Thyroid gland (tissue), 4 donors: ENCODE results near the gene FAM53B. TPM values are rescaled to one million over a fixed set of nuclear protein-coding genes. Genes with fewer than 3 reads are reported as not detected.
A peak's percentile ranks its signal among the peaks of the same experiment; 100 is the strongest.

Source experiments
- DNase-seq, 2 donors: peaks; one replicate each; pipeline ENCODE4 v3.0.0-alpha.2; 2019
- H3K27ac ChIP-seq, 3 donors: fragments of 200-600 bp; sonication (generic); 1 replicate in 2 of 3; 2 replicates in 1 of 3; pipeline ENCODE4 v1.5.1; 2016 to 2019; ENCODE audit warnings: mild to moderate bottlenecking in 1 of 3, moderate library complexity in 1 of 3
- H3K27me3 ChIP-seq: fragments of 200-600 bp; sonication (generic); one replicate; pipeline ENCODE4 v1.5.1; 2019
- H3K36me3 ChIP-seq, 2 donors: fragments of 200-600 bp; sonication (generic); one replicate each; pipeline ENCODE4 v1.5.1; 2016 to 2019
- H3K4me1 ChIP-seq, 2 donors: fragments of 200-600 bp; sonication (generic); one replicate each; pipeline ENCODE4 v1.5.1; 2017 to 2019
- H3K4me3 ChIP-seq, 3 donors: fragments of 200-600 bp; sonication (generic); replicated peaks in 1 of 3; 1 replicate in 2 of 3; 2 replicates in 1 of 3; pipeline ENCODE4 v1.5.1; 2016; ENCODE audit warnings: mild to moderate bottlenecking in 1 of 3
- H3K9me3 ChIP-seq: fragments of 200-600 bp; sonication (generic); one replicate; pipeline ENCODE4 v1.5.1; 2017
- CTCF ChIP-seq, 6 experiments: fragments of 200-600 bp in 3 of 6; fragments of 450-650 bp in 3 of 6; sonication (generic) in 3 of 6; IDR thresholded peaks; one replicate each; pipeline ENCODE4 v1.5.1; 2016 to 2019; ENCODE audit warnings: antibody characterized with exemption in 6 of 6, mild to moderate bottlenecking in 2 of 6, inconsistent platforms in 1 of 6, moderate library complexity in 1 of 6
- POLR2A ChIP-seq, 2 donors: fragments of 450-650 bp; IDR thresholded peaks; one replicate each; pipeline ENCODE4 v1.6.1; 2017; ENCODE audit warnings: antibody characterized with exemption in 2 of 2, mild to moderate bottlenecking in 2 of 2, moderate library complexity in 1 of 2
- WGBS, 2 donors: methylation state at CpG; one replicate each; pipeline ENCODE4 v1.1.5; 2017; 5-methylcytosine and 5-hydroxymethylcytosine counted together
- intact Hi-C: fragments of 100-400 bp; cut with DNase I; formaldehyde crosslinking; loops from one replicate; pipeline ENCODE4 v1.15.1; 2023
- total RNA-seq, 4 donors: library from RNA; depleted of rRNA; stranded (reverse); fragments of >200 nt; gene quantifications; one replicate each; pipeline ENCODE4 v1.2.3, GENCODE V29; 2016

FAM53B gene
- total RNA-seq, 4 donors from 2014 or later, result 37.6 to 96.3 (median 80.4) TPM

- TF ChIP-seq CTCF (IDR thresholded peaks at IDR 0.05) (no peak), POLR2A (IDR thresholded peaks at IDR 0.05) (no peak)
- peak; percentile 59 to 64 for DNase-seq
- intact Hi-C loops, result no loop called here
- peaks cover 74 to 95% of the 10 kb centered on the region in 2 donors for H3K4me1 ChIP-seq
- no peaks in the 10 kb centered on the region for H3K9me3 ChIP-seq
- H3K36me3 ChIP-seq, result peaks cover 2 to 5% of the 10 kb centered on the region in 2 donors
- 58 to 60% methylated on average over 15 of the region's 15 CpGs for WGBS, 2 donors
- H3K4me3 ChIP-seq, result no peak overlapping the region
- no peaks in the 10 kb centered on the region for H3K27me3 ChIP-seq
- H3K27ac ChIP-seq, result peak overlapping the region; percentile 91 to 95 (median 95)
Observed at GRCh38 chr10:124676416-124677062, 67.6 kb downstream of the FAM53B start.

- WGBS, 2 donors, result 87 to 95% methylated on average over 4 of the region's 4 CpGs
- no peak for TF ChIP-seq CTCF (IDR thresholded peaks at IDR 0.05)
- TF ChIP-seq POLR2A (IDR thresholded peaks at IDR 0.05), result no peak
- DNase-seq, result no peak
- intact Hi-C loops, result no loop called here
- Histone ChIP-seq H3K4me1 (peaks cover 80 to 97% of the 10 kb centered on the region in 2 donors), H3K27ac (peak overlapping the region; percentile 89 to 95 (median 91)), H3K27me3 (no peaks in the 10 kb centered on the region), H3K4me3 (no peak overlapping the region), H3K36me3 (no peaks in the 10 kb centered on the region), H3K9me3 (no peaks in the 10 kb centered on the region)
Observed at GRCh38 chr10:124675824-124676223, 68.4 kb downstream of the FAM53B start.

GRCh38 chr10:124675261-124675660 is 68.9 kb downstream of the FAM53B start:
- H3K4me3 ChIP-seq, result no peak overlapping the region
- peak overlapping the region; percentile 89 to 95 (median 91) for H3K27ac ChIP-seq
- intact Hi-C loops, result no loop called here
- H3K36me3 ChIP-seq, result no peaks in the 10 kb centered on the region
- no peak for DNase-seq
- H3K9me3 ChIP-seq, result no peaks in the 10 kb centered on the region
- no peaks in the 10 kb centered on the region for H3K27me3 ChIP-seq
- H3K4me1 ChIP-seq, result peaks cover 80 to 97% of the 10 kb centered on the region in 2 donors
- TF ChIP-seq POLR2A (IDR thresholded peaks at IDR 0.05) (no peak), CTCF (IDR thresholded peaks at IDR 0.05) (no peak)
- WGBS, 2 donors, result 65 to 72% methylated on average over 6 of the region's 6 CpGs

- H3K4me3 ChIP-seq, result no peak overlapping the region
- WGBS, 2 donors, result 46 to 64% methylated on average over 6 to 8 of the region's 9 CpGs
- H3K4me1 ChIP-seq, result peaks cover 80 to 98% of the 10 kb centered on the region in 2 donors
- no peaks in the 10 kb centered on the region for H3K27me3 ChIP-seq
- H3K9me3 ChIP-seq, result no peaks in the 10 kb centered on the region
- peak overlapping the region; percentile 89 to 95 (median 91) for H3K27ac ChIP-seq
- peak; percentile 92 for DNase-seq
- intact Hi-C loops, result no loop called here
- no peaks in the 10 kb centered on the region for H3K36me3 ChIP-seq
- TF ChIP-seq CTCF (IDR thresholded peaks at IDR 0.05) (no peak), POLR2A (IDR thresholded peaks at IDR 0.05) (no peak)
Observed at GRCh38 chr10:124674768-124675222, 69.4 kb downstream of the FAM53B start.

- no peaks in the 10 kb centered on the region for H3K27me3 ChIP-seq
- intact Hi-C loops, result no loop called here
- no peak for DNase-seq
- H3K36me3 ChIP-seq, result no peaks in the 10 kb centered on the region
- peaks cover 78 to 99% of the 10 kb centered on the region in 2 donors for H3K4me1 ChIP-seq
- no peaks in the 10 kb centered on the region for H3K9me3 ChIP-seq
- WGBS, 2 donors, result 88 to 94% methylated on average over 9 to 15 of the region's 16 CpGs
- TF ChIP-seq POLR2A (IDR thresholded peaks at IDR 0.05) (no peak), CTCF (IDR thresholded peaks at IDR 0.05) (no peak)
- H3K27ac ChIP-seq, result peak overlapping the region in 2 of 3 donors; percentile 91 to 95
- H3K4me3 ChIP-seq, result no peak overlapping the region
Observed at GRCh38 chr10:124672181-124672638, 72.0 kb downstream of the FAM53B start.
